HepG2 (cell line): ENCODE data around the gene DIPK1B. TPM values are rescaled to one million over a fixed set of nuclear protein-coding genes. Genes with fewer than 3 reads are reported as not detected.
A peak's percentile ranks its signal among the peaks of the same experiment; 100 is the strongest.

Experiments
- ARNTL ChIP-seq: sonication (generic); formaldehyde crosslinking; IDR thresholded peaks from 2 replicates; pipeline ENCODE4 v1.4.0; 2020; ENCODE audit warnings: mild to moderate bottlenecking, missing genetic modification reagents
- ATF4 ChIP-seq, 2 experiments: fragments of 450-650 bp in 1 of 2; sonication (generic) in 1 of 2; formaldehyde crosslinking; IDR thresholded peaks; 2 replicates each; pipeline versions ENCODE4 v1.5.0 to v1.8.0; 2020 to 2022; ENCODE audit warnings: mild to moderate bottlenecking in 1 of 2, missing genetic modification reagents in 1 of 2
- BORCS8-MEF2B ChIP-seq: sonication (generic); formaldehyde crosslinking; IDR thresholded peaks from 2 replicates; pipeline ENCODE4 v1.8.0; 2022; ENCODE audit warnings: mild to moderate bottlenecking, missing genetic modification reagents
- FIP1L1 ChIP-seq: fragments of 200-400 bp; formaldehyde crosslinking; IDR thresholded peaks from 2 replicates; pipeline ENCODE4 v1.6.1; 2018; ENCODE audit warnings: low read depth, mild to moderate bottlenecking, low read length, moderate library complexity, borderline replicate concordance; ENCODE audit not compliant: insufficient read depth
- FOXK1 ChIP-seq: sonication (generic); formaldehyde crosslinking; IDR thresholded peaks from 2 replicates; pipeline ENCODE4 v1.4.0; 2020; ENCODE audit warnings: low read depth, missing genetic modification reagents, borderline replicate concordance
- HDAC6 ChIP-seq: fragments of 200-600 bp; sonication (generic); IDR thresholded peaks from 2 replicates; pipeline ENCODE4 v1.7.0; 2017; ENCODE audit warnings: mild to moderate bottlenecking, antibody characterized with exemption, low read length, low read depth
- KDM6A ChIP-seq: IDR thresholded peaks from 2 replicates; pipeline ENCODE4 v1.6.1; 2016; ENCODE audit warnings: low read depth
- MXD3 ChIP-seq: IDR thresholded peaks from 2 replicates; pipeline ENCODE4 v1.6.1; 2016; ENCODE audit warnings: mild to moderate bottlenecking, missing biosample characterization, missing genetic modification reagents
- NFKB2 ChIP-seq: sonication (generic); formaldehyde crosslinking; IDR thresholded peaks from 2 replicates; pipeline ENCODE4 v1.4.0; 2020; ENCODE audit warnings: missing genetic modification reagents, borderline replicate concordance
- POLR2G ChIP-seq: fragments of 200-400 bp; formaldehyde crosslinking; IDR thresholded peaks from 2 replicates; pipeline ENCODE4 v1.6.1; 2018; ENCODE audit warnings: mild to moderate bottlenecking, low read depth, low read length, moderate library complexity
- SIX4 ChIP-seq: sonication (generic); formaldehyde crosslinking; IDR thresholded peaks from 2 replicates; pipeline ENCODE4 v1.4.0; 2020; ENCODE audit warnings: missing genetic modification reagents
- SOX5 ChIP-seq: IDR thresholded peaks from 2 replicates; pipeline ENCODE4 v1.6.1; 2016; ENCODE audit warnings: borderline replicate concordance
- TEAD3 ChIP-seq: optimal IDR thresholded peaks from 2 replicates; pipeline ENCODE3; 2016; ENCODE audit warnings: borderline replicate concordance
- ZC3H4 ChIP-seq: sonication (generic); formaldehyde crosslinking; IDR thresholded peaks from 2 replicates; pipeline ENCODE4 v1.4.0; 2020; ENCODE audit warnings: missing genetic modification reagents, borderline replicate concordance
- ZFP36 ChIP-seq: fragments of 150-350 bp; IDR thresholded peaks from 2 replicates; pipeline ENCODE4 v1.6.1; 2018; ENCODE audit warnings: borderline replicate concordance, low read length, low read depth; ENCODE audit not compliant: partially characterized antibody
- ZNF225 ChIP-seq: sonication (generic); formaldehyde crosslinking; IDR thresholded peaks from 2 replicates; pipeline ENCODE4 v1.4.0; 2020; ENCODE audit warnings: mild to moderate bottlenecking, missing genetic modification reagents
- ZNF274 ChIP-seq: sonication (generic); formaldehyde crosslinking; IDR thresholded peaks from 2 replicates; pipeline ENCODE4 v1.5.1; 2020; ENCODE audit warnings: mild to moderate bottlenecking, missing genetic modification reagents
- ZSCAN21 ChIP-seq: sonication (generic); formaldehyde crosslinking; IDR thresholded peaks from 2 replicates; pipeline ENCODE4 v1.8.0; 2022; ENCODE audit warnings: mild to moderate bottlenecking, missing genetic modification reagents, moderate library complexity, borderline replicate concordance
- polyA plus RNA-seq, 8 experiments: library from polyadenylated mRNA; depleted of rRNA in 3 of 8; stranded (reverse) in 7 of 8; unstranded in 1 of 8; fragments of >200 nt; fragmentation: Illumina TruSeq in 4 of 8; extraction: Trizol in 4 of 8; gene quantifications; 2 replicates each; pipeline versions ENCODE4 v1.2.1 to v1.2.3, GENCODE V29; 2011 to 2016; ENCODE audit warnings: low read depth in 4 of 8, missing spikeins in 1 of 8, mixed read lengths in 1 of 8; ENCODE audit not compliant: insufficient read depth in 1 of 8
- total RNA-seq, 5 experiments: library from RNA; depleted of rRNA; stranded (reverse); fragments of >200 nt; fragmentation: Illumina TruSeq; extraction: Trizol; gene quantifications; 2 replicates each; pipeline ENCODE4 v1.2.3, GENCODE V29; 2016; ENCODE audit warnings: low read depth in 1 of 5

DIPK1B gene
- total and polyA plus RNA-seq, 2 of the 13 experiments (the other 11 are each of a cell fraction or from before 2014, with no cell fraction given), result 0.18 to 3.9 TPM

- peak; percentile 80 for TF ChIP-seq MXD3
- TF ChIP-seq ATF4 (CRISPR knock-in tag; IDR thresholded peaks at IDR 0.05), result 0 out of 4 replicates have a peak, but pooled peaks of 1 of the 2 experiments have one; percentile 26
- TF ChIP-seq POLR2G, result no peak
- TF ChIP-seq HDAC6, result no peak
- peak; percentile 29 for TF ChIP-seq TEAD3 (CRISPR knock-in tag)
- no peak for TF ChIP-seq ZNF274 (CRISPR knock-in tag)
- TF ChIP-seq SOX5, result peak; percentile 58; the same call in 1 of the 2 replicates
- peak; percentile 37; the same call in 1 of the 2 replicates for TF ChIP-seq BORCS8-MEF2B
- TF ChIP-seq FIP1L1, result no peak
- TF ChIP-seq ZNF225 (CRISPR knock-in tag), result 0 out of 2 replicates have a peak, but pooled peaks have one; percentile 72
- TF ChIP-seq FOXK1 (CRISPR knock-in tag), result no peak
- peak; percentile 80 for TF ChIP-seq ARNTL (CRISPR knock-in tag)
- peak; percentile 77; the same call in 1 of the 2 replicates for TF ChIP-seq NFKB2
- TF ChIP-seq KDM6A, result 0 out of 2 replicates have a peak, but pooled peaks have one; percentile 12
- no peak for TF ChIP-seq SIX4 (CRISPR knock-in tag)
- peak; percentile 80; the same call in 1 of the 2 replicates for TF ChIP-seq ZSCAN21
- no peak for TF ChIP-seq ZFP36
- TF ChIP-seq ZC3H4, result no peak
Measured at GRCh38 chr9:136740971-136741882, 28.9 kb downstream of the DIPK1B start (continued).
